ENCODE measurements around the gene SPPL2C. TPM values are rescaled to one million over a fixed set of nuclear protein-coding genes. Genes with fewer than 3 reads are reported as not detected.

SPPL2C gene
- total RNA-seq, 3 donors from 2014 or later, result not detected

- TF ChIP-seq POLR2A (IDR thresholded peaks at IDR 0.05) (no peak), CTCF (IDR thresholded peaks at IDR 0.05) (no peak), POLR2AphosphoS5 (IDR thresholded peaks at IDR 0.05) (no peak)
- no peaks in the 10 kb centered on the region for H3K9me3 ChIP-seq
- no peaks in the 10 kb centered on the region for H3K4me1 ChIP-seq
- no peak overlapping the region for H3K4me3 ChIP-seq
- no peaks in the 10 kb centered on the region for H3K27me3 ChIP-seq
- intact Hi-C loops (cut with DNase I; ENCODE audit: low total_unique reads), result no loop called here
- H3K27ac ChIP-seq, result no peak overlapping the region
- DNase-seq (ENCODE audit: low spot score in 2 of 2), result no peak
- no peaks in the 10 kb centered on the region for H3K36me3 ChIP-seq
Measured at GRCh38 chr17:45867702-45868101, 23.0 kb downstream of the SPPL2C start.

- intact Hi-C loops (cut with DNase I; ENCODE audit: low total_unique reads), result no loop called here
- H3K36me3 ChIP-seq, result no peaks in the 10 kb centered on the region
- H3K27ac ChIP-seq, result no peak overlapping the region
- TF ChIP-seq CTCF (IDR thresholded peaks at IDR 0.05), result no peak
- TF ChIP-seq POLR2A (IDR thresholded peaks at IDR 0.05), result no peak
- TF ChIP-seq POLR2AphosphoS5 (IDR thresholded peaks at IDR 0.05), result no peak
- H3K27me3 ChIP-seq, result no peaks in the 10 kb centered on the region
- H3K9me3 ChIP-seq, result no peaks in the 10 kb centered on the region
- H3K4me1 ChIP-seq, result no peaks in the 10 kb centered on the region
- no peak overlapping the region for H3K4me3 ChIP-seq
- DNase-seq (ENCODE audit: low spot score in 2 of 2), result no peak
Measured at GRCh38 chr17:45868276-45868675, 23.6 kb downstream of the SPPL2C start.

GRCh38 chr17:45869676-45870341 lies 25.1 kb downstream of the SPPL2C start:
- H3K36me3 ChIP-seq, result no peaks in the 10 kb centered on the region
- H3K27me3 ChIP-seq, result peaks cover 0 to under 1% of the 10 kb centered on the region in 2 donors
- no peak overlapping the region for H3K27ac ChIP-seq
- DNase-seq (ENCODE audit: low spot score in 2 of 2), result no peak
- no peaks in the 10 kb centered on the region for H3K9me3 ChIP-seq
- intact Hi-C loops (cut with DNase I; ENCODE audit: low total_unique reads), result no loop called here
- no peaks in the 10 kb centered on the region for H3K4me1 ChIP-seq
- no peak for TF ChIP-seq CTCF (IDR thresholded peaks at IDR 0.05)
- TF ChIP-seq POLR2A (IDR thresholded peaks at IDR 0.05), result no peak
- H3K4me3 ChIP-seq, result no peak overlapping the region

GRCh38 chr17:45870342-45870974 lies 25.8 kb downstream of the SPPL2C start:
- H3K27me3 ChIP-seq, result peaks cover 0 to 3% of the 10 kb centered on the region in 2 donors
- no peaks in the 10 kb centered on the region for H3K36me3 ChIP-seq
- no peaks in the 10 kb centered on the region for H3K4me1 ChIP-seq
- intact Hi-C loops (cut with DNase I; ENCODE audit: low total_unique reads), result no loop called here
- H3K27ac ChIP-seq, result no peak overlapping the region
- no peak overlapping the region for H3K4me3 ChIP-seq
- TF ChIP-seq POLR2A (IDR thresholded peaks at IDR 0.05) (no peak), POLR2AphosphoS5 (IDR thresholded peaks at IDR 0.05) (no peak), CTCF (IDR thresholded peaks at IDR 0.05) (no peak)
- H3K9me3 ChIP-seq, result no peaks in the 10 kb centered on the region
- DNase-seq (ENCODE audit: low spot score in 2 of 2), result no peak

GRCh38 chr17:45871718-45872117 lies 27.0 kb downstream of the SPPL2C start:
- TF ChIP-seq POLR2A (IDR thresholded peaks at IDR 0.05) (no peak), CTCF (IDR thresholded peaks at IDR 0.05) (no peak), POLR2AphosphoS5 (IDR thresholded peaks at IDR 0.05) (no peak)
- intact Hi-C loops (cut with DNase I; ENCODE audit: low total_unique reads), result no loop called here
- H3K9me3 ChIP-seq, result no peaks in the 10 kb centered on the region
- no peak for DNase-seq (ENCODE audit: low spot score in 2 of 2)
- no peaks in the 10 kb centered on the region for H3K36me3 ChIP-seq
- H3K27me3 ChIP-seq, result peaks cover 0 to 3% of the 10 kb centered on the region in 2 donors
- H3K4me1 ChIP-seq, result no peaks in the 10 kb centered on the region
- no peak overlapping the region for H3K27ac ChIP-seq
- H3K4me3 ChIP-seq, result no peak overlapping the region

Measured in breast epithelium (tissue), 4 donors.